Activated CD8-positive, alpha-beta memory T cell treated with anti-CD3 and anti-CD28 coated beads, Interleukin-2, amount 50 U/mL, for 4 hours (primary cell): Measurements from ENCODE around the gene ATXN7L3.
A peak's percentile ranks its signal among the peaks of the same experiment; 100 is the strongest.

Experiments
- DNase-seq: peaks from one replicate; pipeline ENCODE4 v3.0.0-alpha.2; 2020

ATXN7L3 gene

GRCh38 chr17:44200478-44201155, 933 bp upstream of the ATXN7L3 start:
- no peak for DNase-seq

DNA sequence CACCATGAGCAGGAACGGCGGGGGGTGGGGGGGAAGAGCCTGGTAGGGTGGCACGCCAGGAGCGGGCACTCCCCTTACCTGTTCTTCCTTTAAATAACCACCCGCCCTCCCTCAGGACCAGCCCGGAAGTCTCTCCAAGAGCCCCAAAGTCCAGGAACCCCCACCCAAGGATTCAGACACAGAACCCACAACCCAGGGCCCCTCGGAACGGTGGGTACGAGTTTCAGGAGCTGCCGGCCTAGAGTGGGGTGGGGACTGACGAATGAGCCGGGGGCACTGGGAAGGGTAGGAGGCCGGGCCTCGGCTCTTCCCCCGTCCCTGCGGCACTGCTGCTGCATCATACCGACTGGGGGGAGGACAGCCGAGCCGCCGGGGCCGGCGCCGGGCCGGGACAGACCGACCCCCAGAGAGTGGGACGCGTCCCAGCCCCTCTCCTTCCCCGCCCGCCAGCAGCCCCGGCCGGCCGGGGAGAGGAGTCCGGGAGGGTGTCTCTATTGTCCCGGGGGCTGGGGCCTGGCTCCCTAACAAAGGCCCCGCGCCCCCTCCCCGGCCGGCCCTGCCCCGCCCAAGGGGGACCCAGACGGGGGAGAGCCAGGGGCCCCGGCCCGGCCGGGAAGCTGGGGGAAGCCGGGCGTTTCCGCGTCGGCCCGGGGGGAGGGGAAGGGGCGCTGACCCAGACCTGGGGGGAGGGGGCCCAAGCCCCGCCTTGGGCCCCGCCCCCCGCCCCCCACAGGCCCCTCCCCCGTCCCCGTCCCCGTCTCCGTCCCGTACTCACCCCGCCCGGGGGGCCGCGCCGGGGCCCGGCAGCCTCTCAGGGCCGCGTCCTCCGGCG, 747 bp downstream of the ATXN7L3 start:
- peak; percentile 57 for DNase-seq

- DNase-seq, result peak; percentile 39
Observed at GRCh38 chr17:44197980-44198720, 1.5 kb downstream of the ATXN7L3 start.

DNA sequence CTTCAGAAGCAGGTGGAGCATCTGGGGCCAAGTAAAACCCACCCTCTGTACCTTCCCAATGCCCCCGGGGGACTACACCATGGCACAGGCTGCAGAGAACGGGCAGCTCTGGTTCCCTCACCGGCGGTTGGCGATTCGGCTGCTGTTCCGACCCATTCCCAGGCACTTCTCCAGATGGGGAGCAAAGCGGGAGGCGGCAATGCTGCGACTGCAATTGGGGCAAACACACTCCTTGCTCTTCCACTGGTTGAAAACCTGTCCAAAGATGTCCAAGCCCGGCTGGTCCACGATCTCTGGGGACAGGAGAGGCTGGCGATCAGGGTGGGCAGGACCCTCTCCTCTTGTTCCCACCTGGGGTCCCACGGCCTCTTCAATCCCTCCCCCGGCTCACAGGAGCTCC, 2.6 kb downstream of the ATXN7L3 start:
- DNase-seq, result no peak

GRCh38 chr17:44193326-44194084, 6.2 kb downstream of the ATXN7L3 start:
- DNase-seq, result no peak

DNA sequence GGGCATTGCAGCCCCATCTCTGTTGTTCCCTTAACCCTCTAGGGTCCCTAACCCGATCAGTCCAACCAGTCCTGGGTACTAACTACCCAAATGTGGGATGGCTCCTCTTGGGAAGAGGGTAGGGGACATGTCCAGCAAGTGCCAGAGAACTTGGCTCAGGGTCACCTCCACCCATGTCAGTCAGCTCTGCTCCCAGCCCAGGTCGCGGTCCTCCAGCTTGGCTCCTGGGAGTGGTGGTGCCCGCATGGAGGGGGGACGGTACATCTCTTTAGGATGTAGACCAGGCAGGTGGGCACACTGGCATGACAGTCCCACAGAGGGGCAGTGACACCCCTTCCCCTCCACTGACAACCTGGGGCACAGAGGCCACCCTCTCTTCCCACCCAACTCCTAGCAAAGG, 6.9 kb downstream of the ATXN7L3 start:
- no peak for DNase-seq

GRCh38 chr17:44191941-44192496, 7.7 kb downstream of the ATXN7L3 start:
- no peak for DNase-seq

DNA sequence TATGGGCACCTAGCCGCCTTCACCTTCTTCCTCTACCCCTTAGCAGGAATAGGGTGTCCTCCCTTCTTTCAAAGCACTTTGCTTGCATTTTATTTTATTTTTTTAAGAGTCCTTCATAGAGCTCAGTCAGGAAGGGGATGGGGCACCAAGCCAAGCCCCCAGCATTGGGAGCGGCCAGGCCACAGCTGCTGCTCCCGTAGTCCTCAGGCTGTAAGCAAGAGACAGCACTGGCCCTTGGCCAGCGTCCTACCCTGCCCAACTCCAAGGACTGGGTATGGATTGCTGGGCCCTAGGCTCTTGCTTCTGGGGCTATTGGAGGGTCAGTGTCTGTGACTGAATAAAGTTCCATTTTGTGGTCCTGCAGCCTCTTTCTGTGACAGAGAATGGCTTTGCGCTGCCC, 8.3 kb downstream of the ATXN7L3 start:
- no peak for DNase-seq

DNA sequence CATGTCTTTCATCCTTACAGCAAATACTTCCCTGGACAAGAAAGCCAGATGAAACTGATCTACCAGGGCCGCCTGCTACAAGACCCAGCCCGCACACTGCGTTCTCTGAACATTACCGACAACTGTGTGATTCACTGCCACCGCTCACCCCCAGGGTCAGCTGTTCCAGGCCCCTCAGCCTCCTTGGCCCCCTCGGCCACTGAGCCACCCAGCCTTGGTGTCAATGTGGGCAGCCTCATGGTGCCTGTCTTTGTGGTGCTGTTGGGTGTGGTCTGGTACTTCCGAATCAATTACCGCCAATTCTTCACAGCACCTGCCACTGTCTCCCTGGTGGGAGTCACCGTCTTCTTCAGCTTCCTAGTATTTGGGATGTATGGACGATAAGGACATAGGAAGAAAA, 9.2 kb downstream of the ATXN7L3 start:
- DNase-seq, result no peak

- DNase-seq, result no peak
Observed at GRCh38 chr17:44188576-44189403, 10.9 kb downstream of the ATXN7L3 start.

- no peak for DNase-seq
Observed at GRCh38 chr17:44187131-44187899, 12.4 kb downstream of the ATXN7L3 start.

- peak; percentile 100 for DNase-seq
Observed at GRCh38 chr17:44186307-44187130, 13.2 kb downstream of the ATXN7L3 start, which contains the start of gene TMUB2. TMUB2 (plus strand) TSS chr17:44186972; CDS start chr17:44187709, 737 bp downstream.

DNA sequence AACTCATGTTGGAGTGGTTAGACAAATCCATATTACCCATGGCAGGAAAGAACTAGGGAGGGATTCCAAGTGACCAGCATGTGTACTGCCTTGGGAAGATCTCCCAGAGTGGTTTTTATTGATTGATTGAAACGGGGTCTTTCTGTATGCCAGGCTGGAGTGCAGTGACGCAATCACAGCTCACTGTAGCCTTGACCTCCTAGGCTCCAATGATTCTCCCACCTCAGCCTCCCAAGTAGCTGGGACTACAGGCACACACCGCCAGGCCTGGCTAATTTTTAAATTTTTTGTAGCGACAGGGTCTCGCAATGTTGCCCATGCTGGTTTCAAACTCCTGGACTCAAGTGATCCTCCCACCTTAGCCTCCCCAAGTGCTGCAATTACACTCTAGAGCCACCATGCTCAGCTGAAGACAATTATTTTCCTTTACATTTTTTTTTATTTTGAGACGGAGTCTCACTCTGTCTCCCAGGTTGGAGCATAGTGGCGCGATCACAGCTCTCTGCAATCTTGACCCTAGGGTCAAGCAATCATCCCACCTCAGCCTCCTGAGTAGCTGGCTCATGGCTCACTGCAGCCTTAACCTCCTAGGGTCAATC, 15.4 kb downstream of the ATXN7L3 start:
- no peak for DNase-seq

DNA sequence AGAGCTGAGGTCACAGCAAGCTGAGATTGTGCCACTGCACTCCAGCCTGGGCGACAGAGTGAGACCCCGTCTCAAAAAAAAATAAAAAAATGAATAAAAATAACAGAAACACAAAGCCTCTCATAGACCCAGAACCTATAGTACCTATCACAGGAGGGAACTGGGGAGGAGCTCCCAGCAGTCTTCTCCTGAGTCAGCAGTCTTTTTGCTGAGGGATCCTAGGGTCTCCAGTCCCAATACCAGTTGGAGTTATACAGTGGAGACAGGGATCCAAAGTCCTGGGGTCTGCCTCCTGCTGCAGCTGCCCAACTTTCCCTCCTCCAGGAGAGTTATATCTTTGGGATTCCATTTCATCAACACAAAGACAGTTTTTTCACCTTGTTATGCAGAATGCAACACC, 16.7 kb downstream of the ATXN7L3 start:
- DNase-seq, result no peak

DNA sequence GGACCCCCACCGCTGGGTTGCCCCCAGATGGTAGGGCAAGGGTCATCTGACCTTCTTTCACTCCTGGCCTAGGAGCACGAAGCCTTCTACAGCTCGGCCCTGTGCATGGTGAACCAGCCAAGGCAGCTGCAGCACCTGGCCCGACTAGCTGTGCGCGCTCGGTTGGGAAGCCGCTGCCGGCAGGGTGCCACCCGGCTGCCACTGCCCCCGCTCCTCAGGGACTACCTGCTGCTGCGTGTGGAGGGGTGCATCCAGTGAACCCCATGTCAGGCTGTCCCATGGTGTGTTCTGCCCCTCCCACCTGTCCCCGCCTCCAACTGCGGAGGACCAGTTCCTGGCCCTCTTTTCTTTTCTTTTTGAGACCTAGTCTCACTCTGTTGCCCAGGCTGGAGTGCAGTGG, 21.6 kb downstream of the ATXN7L3 start:
- no peak for DNase-seq

DNA sequence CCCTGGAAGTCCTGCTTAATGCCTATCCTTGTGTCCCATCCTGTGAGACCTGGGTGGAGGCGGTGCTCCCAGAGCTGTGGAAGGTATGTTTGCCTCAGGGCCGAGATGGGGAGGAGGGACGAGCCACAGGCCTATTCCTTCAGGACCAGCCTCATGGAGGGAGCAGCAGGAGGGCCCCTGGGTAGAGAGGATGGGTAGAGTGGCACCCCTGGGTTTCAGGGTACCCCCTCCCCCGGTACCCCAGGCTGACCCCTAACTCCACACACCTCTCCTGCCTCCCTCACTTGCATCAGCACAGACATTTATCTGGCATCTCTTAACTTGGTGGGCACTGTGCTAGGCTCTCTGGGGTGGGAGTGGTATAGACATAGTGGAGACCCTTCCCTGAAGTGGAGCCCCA, 22.0 kb downstream of the ATXN7L3 start:
- no peak for DNase-seq

GRCh38 chr17:44176671-44177501, 22.8 kb downstream of the ATXN7L3 start:
- no peak for DNase-seq

- DNase-seq, result no peak
Observed at GRCh38 chr17:44176257-44176656, 23.4 kb downstream of the ATXN7L3 start.
